GM12872 (cell line): ENCODE data around the gene UROC1.

Experiments
- CTCF ChIP-seq: IDR thresholded peaks from 3 replicates; pipeline ENCODE4 v1.5.1; 2011; ENCODE audit warnings: low read depth, mild to moderate bottlenecking, low read length, moderate library complexity; ENCODE audit not compliant: insufficient read depth

Gene UROC1

GRCh38 chr3:126448136-126448892, 69.3 kb downstream of the UROC1 start:
- no peak for TF ChIP-seq CTCF

- TF ChIP-seq CTCF = no peak
Measured at GRCh38 chr3:126447456-126448106, 70.0 kb downstream of the UROC1 start.

- TF ChIP-seq CTCF = no peak
Measured at GRCh38 chr3:126446791-126447190, 70.8 kb downstream of the UROC1 start.

GRCh38 chr3:126446301-126446700, 71.3 kb downstream of the UROC1 start:
- TF ChIP-seq CTCF = no peak

GRCh38 chr3:126445506-126445905, 72.1 kb downstream of the UROC1 start:
- TF ChIP-seq CTCF = no peak

- no peak for TF ChIP-seq CTCF
Measured at GRCh38 chr3:126442856-126443242, 74.7 kb downstream of the UROC1 start.

- TF ChIP-seq CTCF = no peak
Measured at GRCh38 chr3:126442094-126442855, 75.3 kb downstream of the UROC1 start.
